ENCODE data around the gene SEMA6D.

The SEMA6D gene

GRCh38 chr15:47743385-47743784, 26.1 kb downstream of the SEMA6D start:
- DNase-seq (ENCODE audit: low read depth): no peak

DNA sequence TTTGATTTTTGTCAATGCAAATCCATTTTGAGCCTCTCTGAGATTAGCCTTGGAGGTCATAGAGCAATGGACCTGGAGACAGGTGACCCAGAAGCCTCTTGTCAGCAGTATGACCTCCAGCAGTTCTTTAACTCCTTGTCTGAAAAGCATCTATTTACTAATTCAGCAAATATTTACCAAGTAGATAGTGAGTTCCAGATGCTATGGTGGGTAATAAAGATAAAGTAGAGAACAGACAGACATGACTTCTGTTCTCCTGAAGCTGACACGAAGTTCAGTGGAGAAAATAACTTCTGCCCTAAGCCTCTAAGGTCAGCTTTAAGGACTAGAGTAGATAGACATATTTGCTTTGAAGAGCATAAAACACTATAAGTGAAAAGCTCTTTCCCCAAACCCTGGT, 26.6 kb downstream of the SEMA6D start:
- no peak for DNase-seq (ENCODE audit: low read depth)

GRCh38 chr15:47744496-47744895, 27.2 kb downstream of the SEMA6D start:
- no peak for DNase-seq (ENCODE audit: low read depth)

DNA sequence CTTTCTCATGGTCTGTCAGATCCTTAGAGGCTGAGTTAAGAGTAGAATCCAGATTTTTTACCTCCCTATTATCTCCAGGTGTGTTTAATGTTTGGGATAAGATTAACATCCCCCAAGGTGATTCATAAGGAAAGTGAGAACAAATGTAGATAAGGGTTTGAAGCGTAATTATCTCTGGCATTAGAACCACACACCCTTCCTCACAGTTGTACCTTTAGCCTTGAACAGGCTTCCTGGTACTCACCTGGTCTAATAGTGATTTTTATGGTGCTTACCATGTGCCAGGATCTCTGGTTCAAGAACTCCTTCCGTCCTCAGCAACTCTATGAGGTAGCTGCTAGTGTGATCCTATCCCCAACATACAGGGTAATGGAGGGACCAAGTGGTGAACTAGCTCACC, 27.7 kb downstream of the SEMA6D start:
- no peak for DNase-seq (ENCODE audit: low read depth)

DNA sequence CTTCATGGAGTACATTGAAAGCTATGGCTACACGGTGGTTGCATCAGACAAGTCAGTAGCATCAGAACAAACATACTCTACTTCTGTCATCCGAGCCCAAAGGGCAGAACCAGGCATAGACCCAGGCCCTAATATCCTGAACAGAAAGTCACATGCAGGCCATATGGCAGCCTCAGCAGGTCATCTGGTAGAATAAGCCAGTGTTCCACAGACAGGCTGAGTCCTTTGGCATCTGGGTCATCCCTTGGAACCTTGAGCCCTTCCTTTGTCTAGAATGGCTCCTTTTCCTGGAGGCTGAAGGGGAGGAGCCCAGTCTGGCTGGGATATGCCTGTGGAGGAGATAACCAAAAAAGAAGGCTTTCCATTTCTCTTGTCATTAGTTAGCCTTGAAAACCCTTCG, 29.2 kb downstream of the SEMA6D start:
- no peak for DNase-seq (ENCODE audit: low read depth)

- peak; percentile 35 for DNase-seq (ENCODE audit: low read depth)
Observed at GRCh38 chr15:47750030-47750739, 32.9 kb downstream of the SEMA6D start.

- DNase-seq (ENCODE audit: low read depth): no peak
Observed at GRCh38 chr15:47750740-47751262, 33.5 kb downstream of the SEMA6D start.

DNA sequence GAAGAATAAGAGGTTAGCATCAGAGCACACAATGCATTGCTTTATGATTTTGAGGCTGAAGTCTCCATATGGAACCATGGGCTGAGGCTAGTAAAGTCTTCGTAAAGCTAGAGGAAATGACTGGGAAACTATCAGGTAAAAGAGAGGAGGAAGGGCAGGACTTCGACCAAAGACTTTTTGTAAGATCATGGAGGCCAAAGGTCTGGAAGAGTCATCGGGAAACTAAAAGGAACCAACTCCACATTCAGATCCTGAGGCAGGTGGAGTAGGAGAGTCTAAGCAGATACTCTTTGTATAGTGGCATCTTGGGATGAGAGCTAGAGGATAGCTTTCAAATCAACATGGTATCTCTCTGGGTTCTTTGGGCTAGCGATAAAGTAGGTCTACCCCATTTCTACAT, 36.3 kb downstream of the SEMA6D start:
- DNase-seq (ENCODE audit: low read depth): no peak

- DNase-seq (ENCODE audit: low read depth): no peak
Observed at GRCh38 chr15:47754312-47754711, 37.0 kb downstream of the SEMA6D start.

- no peak for DNase-seq (ENCODE audit: low read depth)
Observed at GRCh38 chr15:47755941-47756340, 38.6 kb downstream of the SEMA6D start.

DNA sequence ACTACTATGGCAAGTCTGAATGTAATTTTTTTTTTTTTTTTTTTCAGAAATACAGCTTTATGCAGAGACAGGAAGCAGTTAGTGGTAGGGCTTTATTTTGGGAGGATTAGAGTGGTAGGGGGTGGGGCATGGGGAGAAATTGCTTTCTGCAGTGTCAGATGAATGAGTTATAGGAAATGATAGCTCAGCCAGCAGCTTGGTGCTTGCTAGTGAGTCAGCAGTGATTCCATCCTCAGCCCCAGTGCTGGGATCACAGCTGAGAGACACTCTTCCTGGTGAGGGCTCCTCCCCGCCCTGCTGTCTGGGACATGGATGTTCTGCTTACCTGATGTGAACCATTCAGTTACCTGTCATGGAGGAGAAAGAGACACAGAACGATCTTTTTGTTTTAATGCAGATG, 39.6 kb downstream of the SEMA6D start:
- DNase-seq (ENCODE audit: low read depth): peak; percentile 65

- DNase-seq (ENCODE audit: low read depth): no peak
Observed at GRCh38 chr15:47757331-47757730, 40.0 kb downstream of the SEMA6D start.

- DNase-seq (ENCODE audit: low read depth): no peak
Observed at GRCh38 chr15:47762621-47763020, 45.3 kb downstream of the SEMA6D start.

GRCh38 chr15:47764666-47765065, 47.4 kb downstream of the SEMA6D start:
- DNase-seq (ENCODE audit: low read depth): no peak

GRCh38 chr15:47766406-47766805, 49.1 kb downstream of the SEMA6D start:
- no peak for DNase-seq (ENCODE audit: low read depth)

GRCh38 chr15:47767035-47767434, 49.7 kb downstream of the SEMA6D start:
- no peak for DNase-seq (ENCODE audit: low read depth)

- DNase-seq (ENCODE audit: low read depth): no peak
Observed at GRCh38 chr15:47768735-47769134, 51.4 kb downstream of the SEMA6D start.

GRCh38 chr15:47769166-47769565, 51.9 kb downstream of the SEMA6D start:
- DNase-seq (ENCODE audit: low read depth): no peak

DNA sequence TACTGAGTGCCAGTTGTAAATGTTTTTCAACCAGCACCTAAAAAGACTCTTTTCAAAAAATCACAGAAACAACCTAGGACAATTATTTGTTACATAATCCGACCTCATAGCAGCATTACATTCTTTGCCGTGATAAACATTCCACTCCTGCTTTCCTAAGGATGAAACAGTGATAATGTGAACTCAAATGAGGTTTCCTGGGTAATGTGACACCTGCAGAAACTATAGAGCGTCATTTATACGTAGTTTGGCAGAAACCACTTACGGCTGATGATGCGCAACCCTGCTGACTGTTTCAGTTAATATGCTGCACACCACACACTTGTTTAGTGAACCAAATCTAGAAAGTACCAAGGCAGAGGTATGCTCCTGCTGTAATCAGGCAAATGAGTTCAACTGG, 55.8 kb downstream of the SEMA6D start:
- no peak for DNase-seq (ENCODE audit: low read depth)

GRCh38 chr15:47778263-47778770, 61.0 kb downstream of the SEMA6D start:
- no peak for DNase-seq (ENCODE audit: low read depth)

DNA sequence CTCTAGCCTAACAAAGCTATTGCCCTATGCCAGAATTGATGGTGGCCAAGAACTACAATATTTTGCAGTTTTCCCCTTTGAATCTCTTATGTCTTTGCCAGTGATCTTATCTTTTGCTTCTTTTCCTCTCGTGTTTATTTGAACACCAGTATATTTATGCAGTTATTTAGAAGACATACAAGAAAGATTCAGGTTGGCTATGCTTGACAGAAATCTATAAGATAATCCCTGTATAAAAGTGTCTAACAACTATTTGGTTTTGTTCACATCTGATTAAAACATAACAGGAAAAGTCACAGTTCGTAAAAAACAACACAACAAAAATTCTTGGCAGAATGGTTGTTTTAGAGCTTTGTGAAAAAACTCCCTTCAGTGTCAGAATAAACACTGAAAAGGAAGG, 63.7 kb downstream of the SEMA6D start:
- no peak for DNase-seq (ENCODE audit: low read depth)

- DNase-seq (ENCODE audit: low read depth): no peak
Observed at GRCh38 chr15:47781527-47781926, 64.2 kb downstream of the SEMA6D start.

DNA sequence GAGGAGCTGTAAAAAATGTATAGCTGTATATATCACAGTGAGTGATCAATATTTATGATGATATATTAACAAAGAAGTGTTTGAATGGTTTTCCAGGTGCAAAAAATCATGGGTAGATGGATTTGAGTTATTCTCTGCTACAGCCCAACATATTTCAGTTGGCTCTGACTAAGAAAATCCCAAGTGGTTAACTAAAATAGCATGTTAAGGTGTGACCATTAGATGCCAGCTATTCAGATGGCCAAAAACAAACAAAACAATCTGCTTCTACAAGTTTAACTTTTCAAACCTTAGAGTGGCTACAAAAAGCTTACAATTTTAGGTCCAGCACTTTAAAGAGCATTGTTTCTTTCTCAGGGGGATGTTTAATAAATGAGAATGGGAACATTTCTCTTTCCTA, 67.5 kb downstream of the SEMA6D start:
- no peak for DNase-seq (ENCODE audit: low read depth)

GRCh38 chr15:47786371-47786770, 69.1 kb downstream of the SEMA6D start:
- DNase-seq (ENCODE audit: low read depth): no peak

Measured in fibroblast of the conjunctiva (primary cell).